Neural cell (in vitro differentiated cells): ENCODE results near the gene XPNPEP2. TPM values are rescaled to one million over a fixed set of nuclear protein-coding genes. Genes with fewer than 3 reads are reported as not detected.

Experiments used
- H2AFZ ChIP-seq: fragments of 200-600, 300-800 bp; sonication (generic), shearing (Covaris generic); 2 replicates; pipeline ENCODE4 v1.6.0; 2014; ENCODE audit warnings: low read depth, mild to moderate bottlenecking, antibody characterized with exemption, low read length, moderate library complexity
- H3F3A ChIP-seq: fragments of 200-600 bp; shearing (Covaris generic); 2 replicates; pipeline ENCODE4 v1.6.1; 2016; ENCODE audit warnings: mild to moderate bottlenecking, moderate library complexity, mixed read lengths, antibody characterized with exemption, low read length; ENCODE audit not compliant: insufficient read depth, poor library complexity, severe bottlenecking
- H3K27ac ChIP-seq: fragments of 200-600, 300-800 bp; sonication (generic), shearing (Covaris generic); 2 replicates; pipeline ENCODE4 v1.5.1; 2014; ENCODE audit warnings: mild to moderate bottlenecking, low read length, moderate library complexity
- H3K27me3 ChIP-seq: fragments of 300-800, 200-600 bp; sonication (generic), shearing (Covaris generic); 2 replicates; pipeline ENCODE4 v1.6.0; 2014; ENCODE audit warnings: mild to moderate bottlenecking, low read depth, low read length, moderate library complexity; ENCODE audit not compliant: insufficient read depth
- H3K36me3 ChIP-seq: fragments of 300-800, 200-600 bp; sonication (generic), shearing (Covaris generic); 2 replicates; pipeline ENCODE4 v1.5.1; 2014; ENCODE audit warnings: mild to moderate bottlenecking, antibody characterized with exemption, low read length, moderate library complexity; ENCODE audit not compliant: insufficient read depth
- H3K4me2 ChIP-seq: fragments of 300-800, 200-600 bp; sonication (generic), shearing (Covaris generic); 2 replicates; pipeline ENCODE4 v1.6.0; 2014; ENCODE audit warnings: mild to moderate bottlenecking, low read length
- H3K4me3 ChIP-seq: fragments of 300-800, 200-600 bp; sonication (generic), shearing (Covaris generic); 2 replicates; pipeline ENCODE4 v1.5.1; 2014; ENCODE audit warnings: mild to moderate bottlenecking, low read length, moderate library complexity
- H3K79me2 ChIP-seq: fragments of 200-600 bp; shearing (Covaris generic); replicated peaks from 2 replicates; pipeline ENCODE4 v1.6.0; 2014; ENCODE audit warnings: mild to moderate bottlenecking, low read length, moderate library complexity; ENCODE audit not compliant: insufficient read depth
- H3K9ac ChIP-seq: fragments of 300-800, 200-600 bp; sonication (generic), shearing (Covaris generic); 2 replicates; pipeline ENCODE4 v1.6.1; 2016; ENCODE audit warnings: mild to moderate bottlenecking, low read length, mixed read lengths
- H3K9me2 ChIP-seq: fragments of 200-600 bp; shearing (Covaris generic); 2 replicates; pipeline ENCODE4 v1.6.1; 2016; ENCODE audit warnings: mild to moderate bottlenecking, low read length, mixed read lengths; ENCODE audit not compliant: insufficient read depth
- H3K9me3 ChIP-seq: fragments of 200-600, 300-800 bp; sonication (generic), shearing (Covaris generic); 2 replicates; pipeline ENCODE4 v1.6.1; 2016; ENCODE audit warnings: mild to moderate bottlenecking, mixed run types, low read length, moderate library complexity, mixed read lengths
- H4K20me1 ChIP-seq: fragments of 200-600 bp; shearing (Covaris generic); 2 replicates; pipeline ENCODE4 v1.6.1; 2016; ENCODE audit warnings: mild to moderate bottlenecking, mixed run types; ENCODE audit not compliant: insufficient read depth
- EP300 ChIP-seq: fragments of 450-650 bp; conservative IDR thresholded peaks from 2 replicates; pipeline ENCODE4 v1.6.1; 2014; ENCODE audit warnings: antibody characterized with exemption, mild to moderate bottlenecking, moderate library complexity; ENCODE audit not compliant: poor library complexity, severe bottlenecking
- EZH2 ChIP-seq: fragments of 200-600, 300-800 bp; shearing (Covaris generic), sonication (generic); IDR thresholded peaks from 2 replicates; pipeline ENCODE4 v1.6.1; 2014; ENCODE audit warnings: antibody characterized with exemption, low read length, borderline replicate concordance, mild to moderate bottlenecking; ENCODE audit not compliant: insufficient read depth, poor library complexity, severe bottlenecking
- MXI1 ChIP-seq: fragments of 450-650 bp; conservative IDR thresholded peaks from 2 replicates; pipeline ENCODE4 v1.6.1; 2014; ENCODE audit warnings: antibody characterized with exemption, mild to moderate bottlenecking; ENCODE audit not compliant: poor library complexity, severe bottlenecking
- POLR2AphosphoS5 ChIP-seq: IDR thresholded peaks from 2 replicates; pipeline ENCODE4 v1.6.1; 2012
- RAD21 ChIP-seq: fragments of 450-650 bp; conservative IDR thresholded peaks from 2 replicates; pipeline ENCODE4 v1.6.1; 2014; ENCODE audit warnings: antibody characterized with exemption, mild to moderate bottlenecking, moderate library complexity
- SMC3 ChIP-seq: fragments of 450-650 bp; conservative IDR thresholded peaks from 2 replicates; pipeline ENCODE4 v1.6.1; 2014; ENCODE audit warnings: antibody characterized with exemption, mild to moderate bottlenecking, moderate library complexity; ENCODE audit not compliant: poor library complexity
- TAF1 ChIP-seq: IDR thresholded peaks from 2 replicates; pipeline ENCODE4 v1.6.1; 2012; ENCODE audit warnings: low read depth
- polyA minus RNA-seq: library from RNA; depleted of rRNA, polyadenylated mRNA; stranded (reverse); fragments of >200 nt; gene quantifications from 2 replicates; pipeline ENCODE4 v1.2.3, GENCODE V29; 2014
- polyA plus RNA-seq: library from polyadenylated mRNA; depleted of rRNA; stranded (reverse); fragments of >200 nt; gene quantifications from 2 replicates; pipeline ENCODE4 v1.2.3, GENCODE V29; 2014
- TF ChIP-seq, protein P1 (sequence below): IDR thresholded peaks from 2 replicates; pipeline ENCODE4 v1.6.1; 2012; ENCODE audit warnings: borderline replicate concordance
- TF ChIP-seq, protein P2 (sequence below): fragments of 450-650 bp; IDR thresholded peaks from 2 replicates; pipeline ENCODE4 v1.5.1; 2014; ENCODE audit warnings: antibody characterized with exemption, mild to moderate bottlenecking, moderate library complexity; ENCODE audit not compliant: poor library complexity, severe bottlenecking

XPNPEP2 gene, protein sequence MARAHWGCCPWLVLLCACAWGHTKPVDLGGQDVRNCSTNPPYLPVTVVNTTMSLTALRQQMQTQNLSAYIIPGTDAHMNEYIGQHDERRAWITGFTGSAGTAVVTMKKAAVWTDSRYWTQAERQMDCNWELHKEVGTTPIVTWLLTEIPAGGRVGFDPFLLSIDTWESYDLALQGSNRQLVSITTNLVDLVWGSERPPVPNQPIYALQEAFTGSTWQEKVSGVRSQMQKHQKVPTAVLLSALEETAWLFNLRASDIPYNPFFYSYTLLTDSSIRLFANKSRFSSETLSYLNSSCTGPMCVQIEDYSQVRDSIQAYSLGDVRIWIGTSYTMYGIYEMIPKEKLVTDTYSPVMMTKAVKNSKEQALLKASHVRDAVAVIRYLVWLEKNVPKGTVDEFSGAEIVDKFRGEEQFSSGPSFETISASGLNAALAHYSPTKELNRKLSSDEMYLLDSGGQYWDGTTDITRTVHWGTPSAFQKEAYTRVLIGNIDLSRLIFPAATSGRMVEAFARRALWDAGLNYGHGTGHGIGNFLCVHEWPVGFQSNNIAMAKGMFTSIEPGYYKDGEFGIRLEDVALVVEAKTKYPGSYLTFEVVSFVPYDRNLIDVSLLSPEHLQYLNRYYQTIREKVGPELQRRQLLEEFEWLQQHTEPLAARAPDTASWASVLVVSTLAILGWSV
- polyA plus RNA-seq (not detected in 2 replicates), polyA minus RNA-seq (not detected in 2 replicates)

DNA sequence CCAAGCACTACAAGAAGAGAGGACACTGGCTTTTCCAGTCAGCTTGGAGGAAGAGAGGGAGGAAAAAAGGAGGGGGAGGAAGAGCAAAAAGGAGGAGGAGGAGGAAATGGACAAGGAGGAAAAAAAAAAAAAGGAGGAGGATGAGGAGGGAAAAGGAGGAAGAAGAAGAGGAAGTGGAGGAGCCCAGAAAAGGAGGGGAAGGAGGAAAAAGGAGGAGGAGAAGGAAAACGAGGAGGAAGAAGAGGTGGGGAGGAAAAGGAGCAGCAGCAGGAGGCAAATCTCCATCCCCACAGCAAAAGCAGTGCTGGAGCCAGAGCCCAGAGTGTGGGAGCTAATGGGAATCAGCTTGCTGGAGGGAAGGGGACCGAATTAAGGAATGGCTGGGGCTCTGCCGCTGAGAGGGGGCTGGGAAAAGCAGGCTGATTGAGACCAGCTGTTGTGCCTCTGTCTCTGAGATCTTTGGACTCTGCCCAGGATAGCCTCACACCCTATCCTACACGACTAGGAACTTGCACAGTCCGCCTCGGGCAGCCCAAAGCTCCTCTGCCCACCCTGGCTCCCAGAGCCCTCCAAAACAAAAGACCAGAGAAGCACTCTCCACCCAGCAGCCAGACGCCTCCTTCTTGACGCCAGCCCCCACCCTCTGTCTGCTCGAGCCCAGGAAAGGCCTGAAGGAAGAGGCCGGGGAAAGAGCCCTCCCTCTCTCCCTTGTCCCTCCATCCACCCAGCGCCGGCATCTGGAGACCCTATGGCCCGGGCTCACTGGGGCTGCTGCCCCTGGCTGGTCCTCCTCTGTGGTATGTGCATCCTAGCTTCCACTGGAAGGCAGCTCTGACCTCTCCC, at the start of gene XPNPEP2:
Gene XPNPEP2, plus strand, starts transcription at position 514 of the 843 bp plus-strand sequence. Its CDS starts 235 bp downstream, at position 749.
- H2AFZ ChIP-seq = no peak within 1 kb of the TSS
- no peak within 1 kb of the TSS for H3K27ac ChIP-seq
- H3K4me2 ChIP-seq = no peak within 1 kb of the TSS
- no peaks in the 10 kb centered on the region for H3K36me3 ChIP-seq
- H3K9ac ChIP-seq = no peak within 1 kb of the TSS
- H3F3A ChIP-seq = no peaks in the 10 kb centered on the region
- no peaks in the 10 kb centered on the region for H3K9me3 ChIP-seq
- no peaks in the 10 kb centered on the region for H3K9me2 ChIP-seq
- H3K4me3 ChIP-seq = no peak within 1 kb of the TSS
- no peaks in the 10 kb centered on the region for H3K79me2 ChIP-seq
- TF ChIP-seq EP300 (no peak), SMC3 (no peak), EZH2 (no peak), POLR2AphosphoS5 (no peak), MXI1 (no peak), RAD21 (no peak), TAF1 (no peak)
- TF ChIP-seq, protein P1, sequence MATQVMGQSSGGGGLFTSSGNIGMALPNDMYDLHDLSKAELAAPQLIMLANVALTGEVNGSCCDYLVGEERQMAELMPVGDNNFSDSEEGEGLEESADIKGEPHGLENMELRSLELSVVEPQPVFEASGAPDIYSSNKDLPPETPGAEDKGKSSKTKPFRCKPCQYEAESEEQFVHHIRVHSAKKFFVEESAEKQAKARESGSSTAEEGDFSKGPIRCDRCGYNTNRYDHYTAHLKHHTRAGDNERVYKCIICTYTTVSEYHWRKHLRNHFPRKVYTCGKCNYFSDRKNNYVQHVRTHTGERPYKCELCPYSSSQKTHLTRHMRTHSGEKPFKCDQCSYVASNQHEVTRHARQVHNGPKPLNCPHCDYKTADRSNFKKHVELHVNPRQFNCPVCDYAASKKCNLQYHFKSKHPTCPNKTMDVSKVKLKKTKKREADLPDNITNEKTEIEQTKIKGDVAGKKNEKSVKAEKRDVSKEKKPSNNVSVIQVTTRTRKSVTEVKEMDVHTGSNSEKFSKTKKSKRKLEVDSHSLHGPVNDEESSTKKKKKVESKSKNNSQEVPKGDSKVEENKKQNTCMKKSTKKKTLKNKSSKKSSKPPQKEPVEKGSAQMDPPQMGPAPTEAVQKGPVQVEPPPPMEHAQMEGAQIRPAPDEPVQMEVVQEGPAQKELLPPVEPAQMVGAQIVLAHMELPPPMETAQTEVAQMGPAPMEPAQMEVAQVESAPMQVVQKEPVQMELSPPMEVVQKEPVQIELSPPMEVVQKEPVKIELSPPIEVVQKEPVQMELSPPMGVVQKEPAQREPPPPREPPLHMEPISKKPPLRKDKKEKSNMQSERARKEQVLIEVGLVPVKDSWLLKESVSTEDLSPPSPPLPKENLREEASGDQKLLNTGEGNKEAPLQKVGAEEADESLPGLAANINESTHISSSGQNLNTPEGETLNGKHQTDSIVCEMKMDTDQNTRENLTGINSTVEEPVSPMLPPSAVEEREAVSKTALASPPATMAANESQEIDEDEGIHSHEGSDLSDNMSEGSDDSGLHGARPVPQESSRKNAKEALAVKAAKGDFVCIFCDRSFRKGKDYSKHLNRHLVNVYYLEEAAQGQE = no peak
- TF ChIP-seq, protein P2, sequence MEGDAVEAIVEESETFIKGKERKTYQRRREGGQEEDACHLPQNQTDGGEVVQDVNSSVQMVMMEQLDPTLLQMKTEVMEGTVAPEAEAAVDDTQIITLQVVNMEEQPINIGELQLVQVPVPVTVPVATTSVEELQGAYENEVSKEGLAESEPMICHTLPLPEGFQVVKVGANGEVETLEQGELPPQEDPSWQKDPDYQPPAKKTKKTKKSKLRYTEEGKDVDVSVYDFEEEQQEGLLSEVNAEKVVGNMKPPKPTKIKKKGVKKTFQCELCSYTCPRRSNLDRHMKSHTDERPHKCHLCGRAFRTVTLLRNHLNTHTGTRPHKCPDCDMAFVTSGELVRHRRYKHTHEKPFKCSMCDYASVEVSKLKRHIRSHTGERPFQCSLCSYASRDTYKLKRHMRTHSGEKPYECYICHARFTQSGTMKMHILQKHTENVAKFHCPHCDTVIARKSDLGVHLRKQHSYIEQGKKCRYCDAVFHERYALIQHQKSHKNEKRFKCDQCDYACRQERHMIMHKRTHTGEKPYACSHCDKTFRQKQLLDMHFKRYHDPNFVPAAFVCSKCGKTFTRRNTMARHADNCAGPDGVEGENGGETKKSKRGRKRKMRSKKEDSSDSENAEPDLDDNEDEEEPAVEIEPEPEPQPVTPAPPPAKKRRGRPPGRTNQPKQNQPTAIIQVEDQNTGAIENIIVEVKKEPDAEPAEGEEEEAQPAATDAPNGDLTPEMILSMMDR = no peak
- H4K20me1 ChIP-seq = no peaks in the 10 kb centered on the region
- no peaks in the 10 kb centered on the region for H3K27me3 ChIP-seq

DNA sequence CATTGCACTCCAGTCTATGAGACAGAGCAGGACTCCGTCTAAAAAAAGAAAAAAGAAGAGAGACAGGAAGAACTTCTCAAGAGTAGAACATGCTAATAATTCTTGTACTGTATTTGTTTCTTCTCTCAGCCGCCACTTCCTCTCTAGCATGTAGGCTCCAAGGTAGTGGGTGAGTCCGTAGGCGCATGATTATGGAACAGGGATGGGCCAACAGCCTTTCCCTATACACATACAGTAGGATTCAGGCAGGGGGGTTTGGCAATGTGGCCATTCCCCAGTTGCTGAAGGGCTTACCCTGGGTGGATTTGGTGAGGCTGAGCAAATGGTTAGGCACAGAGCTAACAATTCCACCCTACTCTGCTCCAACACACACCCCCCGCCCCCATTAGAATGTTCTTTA, 49.0 kb upstream of the XPNPEP2 start:
- H3K79me2 ChIP-seq = no peaks in the 10 kb centered on the region
- H3K27ac ChIP-seq = no peak overlapping the region
- H3K4me3 ChIP-seq = no peak overlapping the region
- H4K20me1 ChIP-seq = no peaks in the 10 kb centered on the region
- no peak overlapping the region for H2AFZ ChIP-seq
- TF ChIP-seq SMC3 (no peak), MXI1 (no peak)
- TF ChIP-seq, protein P1 = no peak
- H3K9me2 ChIP-seq = no peaks in the 10 kb centered on the region
- no peak overlapping the region for H3K9ac ChIP-seq
- no peak overlapping the region for H3K4me2 ChIP-seq
- no peaks in the 10 kb centered on the region for H3F3A ChIP-seq
- no peaks in the 10 kb centered on the region for H3K9me3 ChIP-seq
- H3K36me3 ChIP-seq = no peaks in the 10 kb centered on the region
- no peaks in the 10 kb centered on the region for H3K27me3 ChIP-seq
